WTC11 (cell line): ENCODE measurements around the gene TAF6. TPM values are rescaled to one million over a fixed set of nuclear protein-coding genes. Genes with fewer than 3 reads are reported as not detected.

Source experiments
- ATAC-seq: fragments of 200-7000 bp; cut with Tn5 transposase; 2 replicates; pipeline ENCODE4 v1.10.0; 2021; ENCODE audit warnings: mild to moderate bottlenecking, moderate library complexity
- CTCF ChIA-PET: fragments of 300-600 bp; sonication (Branson Sonifier 250); formaldehyde crosslinking; loops from one replicate; lab custom pipeline; 2021; ENCODE audit warnings: antibody characterized with exemption; lab: Charles Lee
- POLR2A ChIA-PET: fragments of 350-600 bp; sonication (Branson Sonifier 250); formaldehyde crosslinking; loops from one replicate; lab custom pipeline; 2021; ENCODE audit warnings: antibody characterized with exemption; lab: Charles Lee
- DNase-seq: peaks from one replicate; pipeline ENCODE4 v3.0.0; 2021; ENCODE audit warnings: low spot score
- H3K27ac Mint-ChIP-seq: 2 replicates; pipeline ENCODE4 v1.8.0; 2021; ENCODE audit warnings: mixed read lengths
- H3K27me3 Mint-ChIP-seq: 2 replicates; pipeline ENCODE4 v1.8.0; 2021; ENCODE audit warnings: low read depth, mild to moderate bottlenecking, moderate library complexity, mixed read lengths
- H3K36me3 Mint-ChIP-seq: 2 replicates; pipeline ENCODE4 v1.8.0; 2021; ENCODE audit warnings: mixed read lengths
- H3K4me1 Mint-ChIP-seq: 2 replicates; pipeline ENCODE4 v1.8.0; 2022; ENCODE audit warnings: mixed read lengths
- H3K4me3 Mint-ChIP-seq: 2 replicates; pipeline ENCODE4 v1.8.0; 2021; ENCODE audit warnings: mild to moderate bottlenecking, moderate library complexity, mixed read lengths
- H3K9me3 Mint-ChIP-seq: 2 replicates; pipeline ENCODE4 v1.8.0; 2021; ENCODE audit warnings: mixed read lengths
- ATF1 ChIP-seq: sonication (generic); formaldehyde crosslinking; IDR thresholded peaks from 2 replicates; pipeline ENCODE4 v1.8.1; 2023; ENCODE audit warnings: mild to moderate bottlenecking, moderate library complexity, missing genetic modification reagents
- JUN ChIP-seq: sonication (generic); formaldehyde crosslinking; IDR thresholded peaks from 2 replicates; pipeline ENCODE4 v1.8.0; 2023; ENCODE audit warnings: mild to moderate bottlenecking, missing genetic modification reagents
- NR1H2 ChIP-seq: sonication (generic); formaldehyde crosslinking; IDR thresholded peaks from 2 replicates; pipeline ENCODE4 v1.9.0; 2021; ENCODE audit warnings: mild to moderate bottlenecking, moderate library complexity, missing genetic modification reagents
- OVOL2 ChIP-seq: fragments of 250-450 bp; sonication (Bioruptor Pico); IDR thresholded peaks from 2 replicates; pipeline ENCODE4 v1.9.0; 2021; ENCODE audit warnings: mild to moderate bottlenecking, borderline replicate concordance
- RELA ChIP-seq: sonication (generic); formaldehyde crosslinking; IDR thresholded peaks from 2 replicates; pipeline ENCODE4 v1.8.1; 2022; ENCODE audit warnings: missing genetic modification reagents, mild to moderate bottlenecking, borderline replicate concordance
- RORB ChIP-seq: fragments of 250-450 bp; sonication (Bioruptor Pico); IDR thresholded peaks from 2 replicates; pipeline ENCODE4 v1.9.0; 2021; ENCODE audit warnings: mild to moderate bottlenecking
- SMAD4 ChIP-seq: sonication (generic); formaldehyde crosslinking; IDR thresholded peaks from 2 replicates; pipeline ENCODE4 v1.8.0; 2022; ENCODE audit warnings: mild to moderate bottlenecking, missing genetic modification reagents
- STAT6 ChIP-seq: sonication (generic); formaldehyde crosslinking; conservative IDR thresholded peaks from 2 replicates; pipeline ENCODE4 v1.8.1; 2023; ENCODE audit warnings: mild to moderate bottlenecking, low read depth, missing genetic modification reagents, moderate library complexity
- ZNF219 ChIP-seq: sonication (generic); formaldehyde crosslinking; IDR thresholded peaks from 2 replicates; pipeline ENCODE4 v1.8.0; 2023; ENCODE audit warnings: missing genetic modification reagents, mild to moderate bottlenecking, borderline replicate concordance
- ZNF232 ChIP-seq: sonication (generic); formaldehyde crosslinking; IDR thresholded peaks from 2 replicates; pipeline ENCODE4 v1.8.0; 2022; ENCODE audit warnings: mild to moderate bottlenecking, missing genetic modification reagents
- ZNF263 ChIP-seq: sonication (generic); formaldehyde crosslinking; IDR thresholded peaks from 2 replicates; pipeline ENCODE4 v1.8.1; 2022; ENCODE audit warnings: low read depth, mild to moderate bottlenecking, moderate library complexity, missing genetic modification reagents
- ZNF416 ChIP-seq: fragments of 250-450 bp; sonication (Bioruptor Pico); IDR thresholded peaks from 2 replicates; pipeline ENCODE4 v1.9.0; 2021; ENCODE audit warnings: mild to moderate bottlenecking, inconsistent platforms
- ZNF532 ChIP-seq: fragments of 250-450 bp; sonication (Bioruptor Pico); IDR thresholded peaks from 2 replicates; pipeline ENCODE4 v1.9.0; 2021; ENCODE audit warnings: mild to moderate bottlenecking, borderline replicate concordance
- ZNF671 ChIP-seq: fragments of 250-450 bp; sonication (Bioruptor Pico); IDR thresholded peaks from 2 replicates; pipeline ENCODE4 v1.8.0; 2021; ENCODE audit warnings: mild to moderate bottlenecking
- total RNA-seq: library from RNA; stranded (reverse); gene quantifications from 3 replicates; pipeline ENCODE4 v1.2.3, GENCODE V29; 2021
- TF ChIP-seq, protein P1 (sequence below): sonication (generic); formaldehyde crosslinking; IDR thresholded peaks from 2 replicates; pipeline ENCODE4 v1.8.1; 2022; ENCODE audit warnings: low read depth, missing genetic modification reagents, borderline replicate concordance
- TF ChIP-seq, protein P2 (sequence below): fragments of 250-450 bp; sonication (Bioruptor Pico); IDR thresholded peaks from 2 replicates; pipeline ENCODE4 v1.9.0; 2021; ENCODE audit warnings: moderate library complexity, mild to moderate bottlenecking, inconsistent platforms, borderline replicate concordance
- TF ChIP-seq, protein P3 (sequence below): sonication (generic); formaldehyde crosslinking; IDR thresholded peaks from 2 replicates; pipeline ENCODE4 v1.8.0; 2023; ENCODE audit warnings: mild to moderate bottlenecking, missing genetic modification reagents

The TAF6 gene
- total RNA-seq, 1 experiment from 2014 or later, result 121 TPM

DNA sequence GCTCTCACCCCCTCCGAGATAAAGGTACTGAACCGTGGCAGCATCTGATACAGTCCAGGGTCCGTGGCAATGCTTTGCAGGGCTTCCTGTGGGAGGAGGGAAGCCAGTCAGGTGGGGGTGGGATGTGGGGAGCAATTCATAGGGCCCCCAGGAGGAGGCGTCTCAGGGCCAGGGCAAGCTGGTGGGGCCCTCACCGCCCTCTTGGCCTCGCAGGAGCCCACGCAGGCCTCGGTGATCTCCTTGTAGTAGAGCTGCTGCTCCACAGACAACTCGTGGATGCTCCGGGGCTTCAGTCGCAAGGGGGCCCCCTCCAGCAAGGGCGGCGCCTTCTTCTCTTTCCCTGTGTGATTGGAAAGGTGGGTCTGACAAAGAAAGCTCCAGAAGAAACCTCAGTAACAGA, 7.2 kb downstream of the TAF6 start:
- ATAC-seq, result no peak
- POLR2A ChIA-PET, result interaction anchor here (1.3 to 2.8 kb wide), 2 partner anchors 10 to 13 kb away, joined by 4 to 17 read pairs; partner anchors contain the start of genes AP4M1 and MCM7

More for the DNA sequence above, 7.2 kb downstream of the TAF6 start:
- CTCF ChIA-PET, result interaction anchor here (2.3 to 2.5 kb wide), 2 partner anchors 10 to 18 kb away, joined by 13 to 17 read pairs; partner anchors contain the start of genes AP4M1 and MCM7
- no peak overlapping the region for H3K4me3 Mint-ChIP-seq
- no peaks in the 10 kb centered on the region for H3K9me3 Mint-ChIP-seq
- H3K4me1 Mint-ChIP-seq, result no peaks in the 10 kb centered on the region
- no peak for DNase-seq
- H3K27ac Mint-ChIP-seq, result no peak overlapping the region
- H3K36me3 Mint-ChIP-seq, result peaks cover 54% of the 10 kb centered on the region
- TF ChIP-seq ZNF532 (CRISPR knock-in tag), result no peak
- TF ChIP-seq OVOL2 (CRISPR knock-in tag), result no peak
- no peak for TF ChIP-seq STAT6 (CRISPR knock-in tag)
- no peak for TF ChIP-seq SMAD4 (CRISPR knock-in tag)
- no peak for TF ChIP-seq RELA (CRISPR knock-in tag)
- TF ChIP-seq, protein P1, sequence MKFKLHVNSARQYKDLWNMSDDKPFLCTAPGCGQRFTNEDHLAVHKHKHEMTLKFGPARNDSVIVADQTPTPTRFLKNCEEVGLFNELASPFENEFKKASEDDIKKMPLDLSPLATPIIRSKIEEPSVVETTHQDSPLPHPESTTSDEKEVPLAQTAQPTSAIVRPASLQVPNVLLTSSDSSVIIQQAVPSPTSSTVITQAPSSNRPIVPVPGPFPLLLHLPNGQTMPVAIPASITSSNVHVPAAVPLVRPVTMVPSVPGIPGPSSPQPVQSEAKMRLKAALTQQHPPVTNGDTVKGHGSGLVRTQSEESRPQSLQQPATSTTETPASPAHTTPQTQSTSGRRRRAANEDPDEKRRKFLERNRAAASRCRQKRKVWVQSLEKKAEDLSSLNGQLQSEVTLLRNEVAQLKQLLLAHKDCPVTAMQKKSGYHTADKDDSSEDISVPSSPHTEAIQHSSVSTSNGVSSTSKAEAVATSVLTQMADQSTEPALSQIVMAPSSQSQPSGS (CRISPR knock-in tag), result no peak
- TF ChIP-seq, protein P2, sequence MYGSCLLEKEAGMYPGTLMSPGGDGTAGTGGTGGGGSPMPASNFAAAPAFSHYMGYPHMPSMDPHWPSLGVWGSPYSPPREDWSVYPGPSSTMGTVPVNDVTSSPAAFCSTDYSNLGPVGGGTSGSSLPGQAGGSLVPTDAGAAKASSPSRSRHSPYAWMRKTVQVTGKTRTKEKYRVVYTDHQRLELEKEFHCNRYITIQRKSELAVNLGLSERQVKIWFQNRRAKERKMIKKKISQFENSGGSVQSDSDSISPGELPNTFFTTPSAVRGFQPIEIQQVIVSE, result no peak
- TF ChIP-seq ZNF416 (CRISPR knock-in tag), result no peak
- TF ChIP-seq ZNF263, result no peak
- TF ChIP-seq, protein P3, sequence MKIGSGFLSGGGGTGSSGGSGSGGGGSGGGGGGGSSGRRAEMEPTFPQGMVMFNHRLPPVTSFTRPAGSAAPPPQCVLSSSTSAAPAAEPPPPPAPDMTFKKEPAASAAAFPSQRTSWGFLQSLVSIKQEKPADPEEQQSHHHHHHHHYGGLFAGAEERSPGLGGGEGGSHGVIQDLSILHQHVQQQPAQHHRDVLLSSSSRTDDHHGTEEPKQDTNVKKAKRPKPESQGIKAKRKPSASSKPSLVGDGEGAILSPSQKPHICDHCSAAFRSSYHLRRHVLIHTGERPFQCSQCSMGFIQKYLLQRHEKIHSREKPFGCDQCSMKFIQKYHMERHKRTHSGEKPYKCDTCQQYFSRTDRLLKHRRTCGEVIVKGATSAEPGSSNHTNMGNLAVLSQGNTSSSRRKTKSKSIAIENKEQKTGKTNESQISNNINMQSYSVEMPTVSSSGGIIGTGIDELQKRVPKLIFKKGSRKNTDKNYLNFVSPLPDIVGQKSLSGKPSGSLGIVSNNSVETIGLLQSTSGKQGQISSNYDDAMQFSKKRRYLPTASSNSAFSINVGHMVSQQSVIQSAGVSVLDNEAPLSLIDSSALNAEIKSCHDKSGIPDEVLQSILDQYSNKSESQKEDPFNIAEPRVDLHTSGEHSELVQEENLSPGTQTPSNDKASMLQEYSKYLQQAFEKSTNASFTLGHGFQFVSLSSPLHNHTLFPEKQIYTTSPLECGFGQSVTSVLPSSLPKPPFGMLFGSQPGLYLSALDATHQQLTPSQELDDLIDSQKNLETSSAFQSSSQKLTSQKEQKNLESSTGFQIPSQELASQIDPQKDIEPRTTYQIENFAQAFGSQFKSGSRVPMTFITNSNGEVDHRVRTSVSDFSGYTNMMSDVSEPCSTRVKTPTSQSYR (CRISPR knock-in tag), result no peak
- no peak for TF ChIP-seq RORB (CRISPR knock-in tag)
- TF ChIP-seq ZNF232, result no peak
- TF ChIP-seq JUN, result no peak
- no peak for TF ChIP-seq NR1H2 (CRISPR knock-in tag)
- TF ChIP-seq ZNF671 (CRISPR knock-in tag), result no peak
- TF ChIP-seq ATF1, result no peak
- TF ChIP-seq ZNF219 (CRISPR knock-in tag), result no peak
- TF ChIP-seq, all 79 proteins: peak for 0
- no peaks in the 10 kb centered on the region for H3K27me3 Mint-ChIP-seq
